BJ (cell line): ENCODE data around the gene TAS1R2. TPM values are rescaled to one million over a fixed set of nuclear protein-coding genes. Genes with fewer than 3 reads are reported as not detected.

Experiments
- CTCF ChIA-PET: fragments of 350-600 bp; formaldehyde crosslinking; extraction: SDS; loops from one replicate; lab custom pipeline; 2021; ENCODE audit warnings: antibody characterized with exemption, inconsistent platforms; lab: Yijun Ruan, JAX
- POLR2A ChIA-PET: fragments of 300-600 bp; sonication (Branson Sonifier 250); formaldehyde crosslinking; extraction: SDS; loops from one replicate; lab custom pipeline; 2021; ENCODE audit warnings: antibody characterized with exemption; lab: Charles Lee
- DNase-seq: peaks from one replicate; pipeline ENCODE4 v3.0.0-alpha.2; 2011; ENCODE audit warnings: low read depth
- H3K27me3 ChIP-seq: 2 replicates; pipeline ENCODE4 v1.6.0; 2011; ENCODE audit warnings: low read length; ENCODE audit not compliant: control insufficient read depth, insufficient read depth
- H3K36me3 ChIP-seq: 2 replicates; pipeline ENCODE4 v1.5.1; 2011; ENCODE audit warnings: low read length; ENCODE audit not compliant: control insufficient read depth, insufficient read depth
- H3K4me3 ChIP-seq: 2 replicates; pipeline ENCODE4 v1.5.1; 2011; ENCODE audit warnings: low read depth, mild to moderate bottlenecking, control low read depth, low read length
- polyA plus RNA-seq: library from polyadenylated mRNA; depleted of rRNA; stranded (reverse); fragments of >200 nt; gene quantifications from 2 replicates; pipeline ENCODE4 v1.2.3, GENCODE V29; 2011
- TF ChIP-seq, protein P1 (sequence below): IDR thresholded peaks from 2 replicates; pipeline ENCODE4 v1.5.1; 2011; ENCODE audit warnings: low read depth, mild to moderate bottlenecking, control low read depth, inconsistent platforms, low read length, moderate library complexity; ENCODE audit not compliant: insufficient read depth

The TAS1R2 gene
- polyA plus RNA-seq, 1 experiment = not detected

DNA sequence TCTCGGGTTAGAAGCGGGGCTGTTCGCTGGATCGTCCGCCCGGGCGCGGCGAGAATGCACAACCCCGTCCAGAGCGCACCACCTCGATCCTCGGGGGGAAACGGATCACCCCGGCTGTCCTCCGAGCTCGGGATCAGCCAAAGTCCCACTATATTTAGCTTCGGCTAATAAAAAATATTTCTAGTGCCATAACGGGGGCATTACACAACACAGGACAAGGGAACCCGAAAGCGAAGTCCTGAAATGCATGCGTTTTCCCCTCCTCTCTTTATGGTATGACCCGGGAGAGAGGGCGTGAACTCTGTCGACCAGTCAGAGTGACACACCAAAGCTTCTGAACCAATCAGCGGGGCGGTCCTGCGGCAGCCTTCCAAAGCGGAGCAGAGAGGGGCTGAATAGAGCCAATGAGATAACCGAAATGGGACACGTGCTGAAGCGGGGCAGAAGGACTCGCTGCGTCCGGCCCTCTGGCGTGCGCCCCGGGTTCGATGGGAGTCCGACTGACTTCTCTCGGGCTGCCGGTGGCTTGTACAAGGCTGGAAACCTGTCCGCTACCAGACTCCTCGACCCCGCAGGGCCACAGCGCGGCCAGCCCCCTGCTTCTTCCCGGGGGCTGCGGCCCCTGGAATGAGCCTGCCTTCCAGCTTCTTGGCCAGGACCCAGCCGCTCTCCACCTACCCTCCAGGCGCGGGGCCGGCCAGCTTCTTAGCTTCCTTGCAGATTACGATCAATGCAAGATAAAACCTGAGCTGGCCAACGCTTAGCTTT lies 43.2 kb upstream of the TAS1R2 start, which contains the start of gene ALDH4A1:
TSS of gene ALDH4A1 (minus strand) at position 33 of the 768 bp plus-strand sequence. CDS start at position 1, 32 bp downstream.
- TF ChIP-seq, protein P1, sequence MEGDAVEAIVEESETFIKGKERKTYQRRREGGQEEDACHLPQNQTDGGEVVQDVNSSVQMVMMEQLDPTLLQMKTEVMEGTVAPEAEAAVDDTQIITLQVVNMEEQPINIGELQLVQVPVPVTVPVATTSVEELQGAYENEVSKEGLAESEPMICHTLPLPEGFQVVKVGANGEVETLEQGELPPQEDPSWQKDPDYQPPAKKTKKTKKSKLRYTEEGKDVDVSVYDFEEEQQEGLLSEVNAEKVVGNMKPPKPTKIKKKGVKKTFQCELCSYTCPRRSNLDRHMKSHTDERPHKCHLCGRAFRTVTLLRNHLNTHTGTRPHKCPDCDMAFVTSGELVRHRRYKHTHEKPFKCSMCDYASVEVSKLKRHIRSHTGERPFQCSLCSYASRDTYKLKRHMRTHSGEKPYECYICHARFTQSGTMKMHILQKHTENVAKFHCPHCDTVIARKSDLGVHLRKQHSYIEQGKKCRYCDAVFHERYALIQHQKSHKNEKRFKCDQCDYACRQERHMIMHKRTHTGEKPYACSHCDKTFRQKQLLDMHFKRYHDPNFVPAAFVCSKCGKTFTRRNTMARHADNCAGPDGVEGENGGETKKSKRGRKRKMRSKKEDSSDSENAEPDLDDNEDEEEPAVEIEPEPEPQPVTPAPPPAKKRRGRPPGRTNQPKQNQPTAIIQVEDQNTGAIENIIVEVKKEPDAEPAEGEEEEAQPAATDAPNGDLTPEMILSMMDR = no peak
- peaks cover 5% of the 10 kb centered on the region for H3K36me3 ChIP-seq
- no peaks in the 10 kb centered on the region for H3K27me3 ChIP-seq
- H3K4me3 ChIP-seq = peak within 1 kb of the TSS; percentile 58
- DNase-seq = peak; percentile 93
- POLR2A ChIA-PET = interaction anchor here (0.9 to 1.1 kb wide), 2 partner anchors 12 to 48 kb away, joined by 3 to 4 read pairs; no protein-coding TSS in a partner anchor
- CTCF ChIA-PET = interaction anchor here (0.7 to 1.9 kb wide), 10 partner anchors 9 to 123 kb away, joined by 3 to 16 read pairs (median 4); no protein-coding TSS in a partner anchor

DNA sequence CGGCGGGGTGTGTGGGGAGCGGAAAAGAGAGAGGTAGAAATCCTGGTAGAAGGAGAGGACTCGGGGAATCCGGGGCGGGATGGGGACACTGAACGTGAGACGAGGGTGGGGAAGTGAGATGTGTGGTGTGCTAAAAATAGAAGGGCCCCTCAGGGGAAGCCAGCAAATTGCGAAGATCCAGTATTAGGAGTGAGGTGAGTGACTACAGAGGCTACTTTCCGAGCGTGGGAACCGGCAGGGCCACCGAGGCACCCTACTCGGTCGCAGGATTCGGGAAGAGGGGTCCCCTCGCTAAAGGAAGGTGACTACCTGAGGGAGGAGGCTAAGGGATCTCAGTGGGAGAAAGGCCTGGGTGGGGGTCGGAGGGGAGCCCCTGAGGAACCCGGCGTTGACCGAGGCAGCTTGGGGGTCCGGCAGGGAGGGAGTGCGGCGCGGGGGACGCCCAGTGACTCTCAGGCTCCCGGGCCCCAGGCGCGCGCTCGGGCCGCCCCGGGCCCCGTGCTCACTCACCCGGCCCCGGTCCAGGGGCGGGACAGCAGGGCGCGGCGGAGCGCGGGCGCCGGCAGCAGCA lies 42.6 kb upstream of the TAS1R2 start:
- DNase-seq = no peak

DNA sequence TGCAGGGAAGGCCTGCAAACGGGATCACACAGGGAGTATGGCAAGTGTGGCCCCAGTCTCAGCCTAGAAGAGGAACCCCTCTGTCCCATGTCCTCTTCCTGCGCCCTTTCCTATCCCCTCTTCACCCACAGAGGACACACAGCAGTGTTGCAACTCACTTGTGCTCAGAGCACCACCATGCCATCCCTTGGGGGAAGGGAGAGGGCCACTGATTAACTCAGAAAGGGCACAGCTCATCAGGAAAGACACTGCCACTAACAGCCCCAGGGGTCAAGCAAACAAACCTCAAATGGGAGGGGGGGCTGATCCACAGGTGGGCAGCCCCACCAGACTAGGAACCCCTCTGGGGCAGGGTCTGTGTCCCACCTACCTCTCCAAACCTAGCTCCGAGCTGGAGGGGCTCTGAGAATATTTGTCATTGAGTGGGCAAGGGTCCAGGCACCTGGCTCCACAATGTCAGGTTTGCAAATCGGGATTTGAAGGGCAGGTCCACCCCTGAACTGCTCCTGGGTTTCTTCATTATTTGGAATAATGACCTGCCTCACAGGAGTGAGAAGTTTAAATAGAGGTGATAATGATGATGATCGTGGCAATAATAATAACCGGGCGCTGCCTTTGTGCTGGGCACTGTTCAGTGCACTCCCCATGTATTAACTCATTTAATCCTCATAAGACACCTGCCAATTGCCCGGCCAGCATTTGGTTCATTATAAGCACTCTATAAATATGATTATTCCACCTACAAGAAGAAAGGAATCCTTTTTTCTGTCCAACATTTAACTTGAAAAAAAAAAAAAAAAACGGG lies 41.9 kb upstream of the TAS1R2 start:
- ChIA-PET POLR2A (no interaction called here), CTCF (interaction anchor here (1.5 to 2.3 kb wide), 4 partner anchors 11 to 26 kb away, joined by 6 to 18 read pairs (median 14); no protein-coding TSS in a partner anchor)
- DNase-seq = no peak
- H3K4me3 ChIP-seq = peak overlapping the region; percentile 58
- peaks cover 2% of the 10 kb centered on the region for H3K36me3 ChIP-seq
- TF ChIP-seq, protein P1 = no peak
- no peaks in the 10 kb centered on the region for H3K27me3 ChIP-seq

More for the DNA sequence above, 42.6 kb upstream of the TAS1R2 start:
- Histone ChIP-seq H3K27me3 (no peaks in the 10 kb centered on the region), H3K4me3 (peak overlapping the region; percentile 58), H3K36me3 (peaks cover 5% of the 10 kb centered on the region)
- TF ChIP-seq, protein P1 = no peak
- CTCF ChIA-PET = interaction anchor here (0.9 to 1.9 kb wide), 7 partner anchors 9 to 124 kb away, joined by 3 to 16 read pairs (median 4); no protein-coding TSS in a partner anchor
- POLR2A ChIA-PET = interaction anchor here (0.9 to 1.1 kb wide), 2 partner anchors 12 to 49 kb away, joined by 3 to 4 read pairs; no protein-coding TSS in a partner anchor

DNA sequence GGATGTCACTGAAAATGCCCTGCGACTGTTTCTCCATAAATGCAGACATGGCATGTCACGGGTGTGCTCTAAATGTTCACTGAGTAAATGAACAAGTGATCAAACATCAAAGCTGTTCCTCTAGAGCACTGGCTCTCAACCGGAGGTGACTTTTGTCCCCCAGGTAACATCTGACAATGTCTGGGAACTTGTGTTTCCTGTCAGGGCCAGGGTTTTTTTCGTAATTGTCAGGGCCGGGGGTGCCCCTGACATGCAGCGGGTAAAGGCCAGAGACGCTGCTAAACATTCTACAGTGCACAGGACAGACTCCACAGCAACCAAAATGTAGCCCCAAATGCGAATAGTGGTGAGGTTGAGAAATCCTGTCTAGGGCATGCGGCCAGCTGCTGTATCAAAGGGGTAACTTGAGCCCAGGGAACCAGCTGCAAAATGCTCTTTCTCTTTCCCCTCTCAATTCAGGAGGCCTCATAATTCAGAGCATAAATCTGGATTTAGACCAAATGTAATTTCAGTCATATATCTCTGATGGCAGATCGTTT lies 40.9 kb upstream of the TAS1R2 start:
- Histone ChIP-seq H3K4me3 (no peak overlapping the region), H3K27me3 (no peaks in the 10 kb centered on the region), H3K36me3 (no peaks in the 10 kb centered on the region; the same call in none of the 2 replicates)
- ChIA-PET CTCF (interaction anchor here (2.1 to 2.3 kb wide), 2 partner anchors 12 to 16 kb away, joined by 12 to 18 read pairs; no protein-coding TSS in a partner anchor), POLR2A (no interaction called here)
- no peak for DNase-seq
- TF ChIP-seq, protein P1 = no peak
